WTC11 (cell line): Measurements from ENCODE around the gene HSF5. TPM values are rescaled to one million over a fixed set of nuclear protein-coding genes. Genes with fewer than 3 reads are reported as not detected.

Experiments used
- ATAC-seq: fragments of 200-7000 bp; cut with Tn5 transposase; 2 replicates; pipeline ENCODE4 v1.10.0; 2021; ENCODE audit warnings: mild to moderate bottlenecking, moderate library complexity
- CTCF ChIA-PET: fragments of 300-600 bp; sonication (Branson Sonifier 250); formaldehyde crosslinking; loops from one replicate; lab custom pipeline; 2021; ENCODE audit warnings: antibody characterized with exemption; lab: Charles Lee
- POLR2A ChIA-PET: fragments of 350-600 bp; sonication (Branson Sonifier 250); formaldehyde crosslinking; loops from one replicate; lab custom pipeline; 2021; ENCODE audit warnings: antibody characterized with exemption; lab: Charles Lee
- DNase-seq: peaks from one replicate; pipeline ENCODE4 v3.0.0; 2021; ENCODE audit warnings: low spot score
- H3K27ac Mint-ChIP-seq: 2 replicates; pipeline ENCODE4 v1.8.0; 2021; ENCODE audit warnings: mixed read lengths
- H3K27me3 Mint-ChIP-seq: 2 replicates; pipeline ENCODE4 v1.8.0; 2021; ENCODE audit warnings: low read depth, mild to moderate bottlenecking, moderate library complexity, mixed read lengths
- H3K36me3 Mint-ChIP-seq: 2 replicates; pipeline ENCODE4 v1.8.0; 2021; ENCODE audit warnings: mixed read lengths
- H3K4me1 Mint-ChIP-seq: 2 replicates; pipeline ENCODE4 v1.8.0; 2022; ENCODE audit warnings: mixed read lengths
- H3K4me3 Mint-ChIP-seq: 2 replicates; pipeline ENCODE4 v1.8.0; 2021; ENCODE audit warnings: mild to moderate bottlenecking, moderate library complexity, mixed read lengths
- H3K9me3 Mint-ChIP-seq: 2 replicates; pipeline ENCODE4 v1.8.0; 2021; ENCODE audit warnings: mixed read lengths
- CREB1 ChIP-seq: sonication (generic); formaldehyde crosslinking; IDR thresholded peaks from 2 replicates; pipeline ENCODE4 v1.8.0; 2023; ENCODE audit warnings: mild to moderate bottlenecking, missing genetic modification reagents
- CREM ChIP-seq: sonication (generic); formaldehyde crosslinking; IDR thresholded peaks from 2 replicates; pipeline ENCODE4 v1.8.1; 2022; ENCODE audit warnings: mild to moderate bottlenecking, missing genetic modification reagents, moderate library complexity
- ESRRA ChIP-seq: sonication (generic); formaldehyde crosslinking; IDR thresholded peaks from 2 replicates; pipeline ENCODE4 v1.8.1; 2022; ENCODE audit warnings: mild to moderate bottlenecking, missing genetic modification reagents, borderline replicate concordance
- FOXP4 ChIP-seq: sonication (generic); formaldehyde crosslinking; IDR thresholded peaks from 2 replicates; pipeline ENCODE4 v1.8.0; 2022; ENCODE audit warnings: mild to moderate bottlenecking, missing genetic modification reagents
- JUN ChIP-seq: sonication (generic); formaldehyde crosslinking; IDR thresholded peaks from 2 replicates; pipeline ENCODE4 v1.8.0; 2023; ENCODE audit warnings: mild to moderate bottlenecking, missing genetic modification reagents
- MYBL2 ChIP-seq: sonication (generic); formaldehyde crosslinking; IDR thresholded peaks from 2 replicates; pipeline ENCODE4 v1.8.1; 2023; ENCODE audit warnings: mild to moderate bottlenecking, moderate library complexity, missing genetic modification reagents
- SMAD3 ChIP-seq: sonication (generic); formaldehyde crosslinking; IDR thresholded peaks from 2 replicates; pipeline ENCODE4 v1.8.0; 2022; ENCODE audit warnings: missing genetic modification reagents, mild to moderate bottlenecking, borderline replicate concordance
- SMAD4 ChIP-seq: sonication (generic); formaldehyde crosslinking; IDR thresholded peaks from 2 replicates; pipeline ENCODE4 v1.8.0; 2022; ENCODE audit warnings: mild to moderate bottlenecking, missing genetic modification reagents
- SOX15 ChIP-seq: fragments of 250-450 bp; sonication (Bioruptor Pico); IDR thresholded peaks from 2 replicates; pipeline ENCODE4 v1.9.0; 2021; ENCODE audit warnings: mild to moderate bottlenecking
- ZBTB21 ChIP-seq: sonication (generic); formaldehyde crosslinking; IDR thresholded peaks from 2 replicates; pipeline ENCODE4 v1.8.1; 2023; ENCODE audit warnings: mild to moderate bottlenecking, missing genetic modification reagents, borderline replicate concordance
- ZMAT4 ChIP-seq: fragments of 250-450 bp; sonication (Bioruptor Pico); IDR thresholded peaks from 2 replicates; pipeline ENCODE4 v1.9.0; 2021; ENCODE audit warnings: mild to moderate bottlenecking
- ZNF138 ChIP-seq: sonication (generic); formaldehyde crosslinking; conservative IDR thresholded peaks from 2 replicates; pipeline ENCODE4 v1.8.1; 2022; ENCODE audit warnings: mild to moderate bottlenecking, moderate library complexity, missing genetic modification reagents
- ZNF219 ChIP-seq: sonication (generic); formaldehyde crosslinking; IDR thresholded peaks from 2 replicates; pipeline ENCODE4 v1.8.0; 2023; ENCODE audit warnings: missing genetic modification reagents, mild to moderate bottlenecking, borderline replicate concordance
- total RNA-seq: library from RNA; stranded (reverse); gene quantifications from 3 replicates; pipeline ENCODE4 v1.2.3, GENCODE V29; 2021
- TF ChIP-seq, protein P1 (sequence below): fragments of 200-600 bp; IDR thresholded peaks from 2 replicates; pipeline ENCODE4 v1.8.0; 2022; ENCODE audit warnings: antibody characterized with exemption
- TF ChIP-seq, protein P2 (sequence below): sonication (generic); formaldehyde crosslinking; IDR thresholded peaks from 2 replicates; pipeline ENCODE4 v1.8.1; 2023; ENCODE audit warnings: mild to moderate bottlenecking, missing genetic modification reagents
- TF ChIP-seq, protein P3 (sequence below): fragments of 250-450 bp; sonication (Bioruptor Pico); IDR thresholded peaks from 2 replicates; pipeline ENCODE4 v1.9.0; 2021; ENCODE audit warnings: mild to moderate bottlenecking, borderline replicate concordance

The HSF5 gene
- total RNA-seq, 1 experiment from 2014 or later = 0.09 TPM

GRCh38 chr17:58427807-58428206 is 60.4 kb downstream of the HSF5 start (continued):
- no peak for TF ChIP-seq FOXP4 (CRISPR knock-in tag)
- TF ChIP-seq, protein P1, sequence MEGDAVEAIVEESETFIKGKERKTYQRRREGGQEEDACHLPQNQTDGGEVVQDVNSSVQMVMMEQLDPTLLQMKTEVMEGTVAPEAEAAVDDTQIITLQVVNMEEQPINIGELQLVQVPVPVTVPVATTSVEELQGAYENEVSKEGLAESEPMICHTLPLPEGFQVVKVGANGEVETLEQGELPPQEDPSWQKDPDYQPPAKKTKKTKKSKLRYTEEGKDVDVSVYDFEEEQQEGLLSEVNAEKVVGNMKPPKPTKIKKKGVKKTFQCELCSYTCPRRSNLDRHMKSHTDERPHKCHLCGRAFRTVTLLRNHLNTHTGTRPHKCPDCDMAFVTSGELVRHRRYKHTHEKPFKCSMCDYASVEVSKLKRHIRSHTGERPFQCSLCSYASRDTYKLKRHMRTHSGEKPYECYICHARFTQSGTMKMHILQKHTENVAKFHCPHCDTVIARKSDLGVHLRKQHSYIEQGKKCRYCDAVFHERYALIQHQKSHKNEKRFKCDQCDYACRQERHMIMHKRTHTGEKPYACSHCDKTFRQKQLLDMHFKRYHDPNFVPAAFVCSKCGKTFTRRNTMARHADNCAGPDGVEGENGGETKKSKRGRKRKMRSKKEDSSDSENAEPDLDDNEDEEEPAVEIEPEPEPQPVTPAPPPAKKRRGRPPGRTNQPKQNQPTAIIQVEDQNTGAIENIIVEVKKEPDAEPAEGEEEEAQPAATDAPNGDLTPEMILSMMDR = no peak
- TF ChIP-seq CREB1 (CRISPR knock-in tag) = no peak
- no peak for TF ChIP-seq JUN (CRISPR knock-in tag)
- no peak for TF ChIP-seq ZMAT4 (CRISPR knock-in tag)
- no peak for TF ChIP-seq MYBL2 (CRISPR knock-in tag)
- TF ChIP-seq ZNF219 = no peak
- TF ChIP-seq SMAD4 (CRISPR knock-in tag) = no peak
- TF ChIP-seq SOX15 (CRISPR knock-in tag) = no peak
- no peak for TF ChIP-seq ESRRA
- TF ChIP-seq ZBTB21 = no peak
- no peak for TF ChIP-seq SMAD3 (CRISPR knock-in tag)
- TF ChIP-seq, protein P2, sequence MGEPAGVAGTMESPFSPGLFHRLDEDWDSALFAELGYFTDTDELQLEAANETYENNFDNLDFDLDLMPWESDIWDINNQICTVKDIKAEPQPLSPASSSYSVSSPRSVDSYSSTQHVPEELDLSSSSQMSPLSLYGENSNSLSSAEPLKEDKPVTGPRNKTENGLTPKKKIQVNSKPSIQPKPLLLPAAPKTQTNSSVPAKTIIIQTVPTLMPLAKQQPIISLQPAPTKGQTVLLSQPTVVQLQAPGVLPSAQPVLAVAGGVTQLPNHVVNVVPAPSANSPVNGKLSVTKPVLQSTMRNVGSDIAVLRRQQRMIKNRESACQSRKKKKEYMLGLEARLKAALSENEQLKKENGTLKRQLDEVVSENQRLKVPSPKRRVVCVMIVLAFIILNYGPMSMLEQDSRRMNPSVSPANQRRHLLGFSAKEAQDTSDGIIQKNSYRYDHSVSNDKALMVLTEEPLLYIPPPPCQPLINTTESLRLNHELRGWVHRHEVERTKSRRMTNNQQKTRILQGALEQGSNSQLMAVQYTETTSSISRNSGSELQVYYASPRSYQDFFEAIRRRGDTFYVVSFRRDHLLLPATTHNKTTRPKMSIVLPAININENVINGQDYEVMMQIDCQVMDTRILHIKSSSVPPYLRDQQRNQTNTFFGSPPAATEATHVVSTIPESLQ (CRISPR knock-in tag) = no peak

GRCh38 chr17:58421711-58422110 is 66.5 kb downstream of the HSF5 start:
- TF ChIP-seq ZNF138 (CRISPR knock-in tag) = no peak
- TF ChIP-seq, protein P3, sequence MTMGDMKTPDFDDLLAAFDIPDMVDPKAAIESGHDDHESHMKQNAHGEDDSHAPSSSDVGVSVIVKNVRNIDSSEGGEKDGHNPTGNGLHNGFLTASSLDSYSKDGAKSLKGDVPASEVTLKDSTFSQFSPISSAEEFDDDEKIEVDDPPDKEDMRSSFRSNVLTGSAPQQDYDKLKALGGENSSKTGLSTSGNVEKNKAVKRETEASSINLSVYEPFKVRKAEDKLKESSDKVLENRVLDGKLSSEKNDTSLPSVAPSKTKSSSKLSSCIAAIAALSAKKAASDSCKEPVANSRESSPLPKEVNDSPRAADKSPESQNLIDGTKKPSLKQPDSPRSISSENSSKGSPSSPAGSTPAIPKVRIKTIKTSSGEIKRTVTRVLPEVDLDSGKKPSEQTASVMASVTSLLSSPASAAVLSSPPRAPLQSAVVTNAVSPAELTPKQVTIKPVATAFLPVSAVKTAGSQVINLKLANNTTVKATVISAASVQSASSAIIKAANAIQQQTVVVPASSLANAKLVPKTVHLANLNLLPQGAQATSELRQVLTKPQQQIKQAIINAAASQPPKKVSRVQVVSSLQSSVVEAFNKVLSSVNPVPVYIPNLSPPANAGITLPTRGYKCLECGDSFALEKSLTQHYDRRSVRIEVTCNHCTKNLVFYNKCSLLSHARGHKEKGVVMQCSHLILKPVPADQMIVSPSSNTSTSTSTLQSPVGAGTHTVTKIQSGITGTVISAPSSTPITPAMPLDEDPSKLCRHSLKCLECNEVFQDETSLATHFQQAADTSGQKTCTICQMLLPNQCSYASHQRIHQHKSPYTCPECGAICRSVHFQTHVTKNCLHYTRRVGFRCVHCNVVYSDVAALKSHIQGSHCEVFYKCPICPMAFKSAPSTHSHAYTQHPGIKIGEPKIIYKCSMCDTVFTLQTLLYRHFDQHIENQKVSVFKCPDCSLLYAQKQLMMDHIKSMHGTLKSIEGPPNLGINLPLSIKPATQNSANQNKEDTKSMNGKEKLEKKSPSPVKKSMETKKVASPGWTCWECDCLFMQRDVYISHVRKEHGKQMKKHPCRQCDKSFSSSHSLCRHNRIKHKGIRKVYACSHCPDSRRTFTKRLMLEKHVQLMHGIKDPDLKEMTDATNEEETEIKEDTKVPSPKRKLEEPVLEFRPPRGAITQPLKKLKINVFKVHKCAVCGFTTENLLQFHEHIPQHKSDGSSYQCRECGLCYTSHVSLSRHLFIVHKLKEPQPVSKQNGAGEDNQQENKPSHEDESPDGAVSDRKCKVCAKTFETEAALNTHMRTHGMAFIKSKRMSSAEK (CRISPR knock-in tag) = no peak
- TF ChIP-seq CREM = no peak
- POLR2A ChIA-PET = no interaction called here

More at GRCh38 chr17:58421711-58422110, 66.5 kb downstream of the HSF5 start:
- Mint-ChIP-seq H3K9me3 (no peaks in the 10 kb centered on the region), H3K4me1 (peaks cover 9% of the 10 kb centered on the region), H3K36me3 (no peaks in the 10 kb centered on the region), H3K27ac (no peak overlapping the region), H3K27me3 (peaks cover 9% of the 10 kb centered on the region), H3K4me3 (no peak overlapping the region)
- CTCF ChIA-PET = interaction anchor here (1.1 to 1.2 kb wide), 2 partner anchors 69 to 104 kb away, joined by 3 to 4 read pairs; partner anchors contain the start of gene SUPT4H1
- DNase-seq (no peak), ATAC-seq (no peak)
